GM23248 (cell line): Measurements from ENCODE around the gene POLA2. TPM values are rescaled to one million over a fixed set of nuclear protein-coding genes. Genes with fewer than 3 reads are reported as not detected.

ENCODE experiments used
- DNase-seq: peaks from one replicate; pipeline ENCODE4 v3.0.0-alpha.2; 2015
- H2AFZ ChIP-seq: fragments of 200-600 bp; sonication (generic); 2 replicates; pipeline ENCODE4 v1.6.1; 2016; ENCODE audit warnings: antibody characterized with exemption
- H3F3A ChIP-seq: fragments of 200-600 bp; sonication (generic); 2 replicates; pipeline ENCODE4 v1.6.1; 2016; ENCODE audit warnings: mild to moderate bottlenecking, antibody characterized with exemption, mixed run types; ENCODE audit not compliant: insufficient read depth
- H3K27ac ChIP-seq: fragments of 200-600 bp; sonication (generic); 2 replicates; pipeline ENCODE4 v1.5.1; 2016; ENCODE audit warnings: mild to moderate bottlenecking
- H3K27me3 ChIP-seq: fragments of 200-600 bp; sonication (generic); replicated peaks from 2 replicates; pipeline ENCODE4 v1.6.1; 2016; ENCODE audit warnings: mild to moderate bottlenecking; ENCODE audit not compliant: insufficient read depth
- H3K36me3 ChIP-seq: fragments of 200-600 bp; sonication (generic); 2 replicates; pipeline ENCODE4 v1.6.1; 2016; ENCODE audit warnings: low read depth, mild to moderate bottlenecking
- H3K4me1 ChIP-seq: fragments of 200-600 bp; sonication (generic); 2 replicates; pipeline ENCODE4 v1.6.1; 2016; ENCODE audit warnings: mild to moderate bottlenecking; ENCODE audit not compliant: insufficient read depth
- H3K4me2 ChIP-seq: fragments of 200-600 bp; sonication (generic); one replicate; pipeline ENCODE4 v1.6.1; 2016; ENCODE audit warnings: mild to moderate bottlenecking; ENCODE audit not compliant: unreplicated experiment
- H3K4me3 ChIP-seq: fragments of 200-600 bp; sonication (generic); 2 replicates; pipeline ENCODE4 v1.5.1; 2016; ENCODE audit warnings: mild to moderate bottlenecking
- H3K79me2 ChIP-seq: fragments of 200-600 bp; sonication (generic); 2 replicates; pipeline ENCODE4 v1.6.1; 2016; ENCODE audit warnings: mild to moderate bottlenecking; ENCODE audit not compliant: insufficient read depth
- H3K9ac ChIP-seq: fragments of 200-600 bp; sonication (generic); 2 replicates; pipeline ENCODE4 v1.6.1; 2016; ENCODE audit warnings: mild to moderate bottlenecking
- H3K9me2 ChIP-seq: fragments of 200-600 bp; sonication (generic); 2 replicates; pipeline ENCODE4 v1.6.1; 2016; ENCODE audit warnings: mixed run types, mild to moderate bottlenecking, moderate library complexity; ENCODE audit not compliant: insufficient read depth
- H3K9me3 ChIP-seq: fragments of 200-600 bp; sonication (generic); one replicate; pipeline ENCODE4 v1.6.1; 2017; ENCODE audit warnings: low read depth
- H4K20me1 ChIP-seq: fragments of 200-600 bp; sonication (generic); 2 replicates; pipeline ENCODE4 v1.6.0; 2016; ENCODE audit not compliant: insufficient read depth
- EZH2 ChIP-seq: fragments of 200-600 bp; sonication (generic); IDR thresholded peaks from 2 replicates; pipeline ENCODE4 v1.6.1; 2018; ENCODE audit warnings: antibody characterized with exemption, mild to moderate bottlenecking; ENCODE audit not compliant: insufficient read depth, poor library complexity, severe bottlenecking
- EZH2phosphoT487 ChIP-seq: fragments of 200-600 bp; sonication (generic); IDR thresholded peaks from 2 replicates; pipeline ENCODE4 v1.6.1; 2018; ENCODE audit warnings: antibody characterized with exemption, moderate library complexity, mild to moderate bottlenecking, low read depth; ENCODE audit not compliant: insufficient read depth
- WGBS, 2 experiments: methylation state at CpG; one replicate each; pipeline ENCODE4 v1.1.6; 2015 to 2017; ENCODE audit warnings: low lambda C conversion rate in 2 of 2, low coverage in 1 of 2; ENCODE audit errors: missing lambda C conversion rate in 2 of 2; 5-methylcytosine and 5-hydroxymethylcytosine counted together
- in situ Hi-C: fragments of 300-500 bp; cut with MboI; formaldehyde crosslinking; loops from 2 replicates; pipeline ENCODE4 v1.15.0; 2020
- polyA plus RNA-seq: library from polyadenylated mRNA; unstranded; fragments of >200 nt; fragmentation: Nextera tagmentation; extraction: Ambion mirVana; gene quantifications from 2 replicates; pipeline ENCODE4 v1.2.1, GENCODE V29; 2016
- total RNA-seq: library from RNA; depleted of rRNA; stranded (reverse); fragments of >200 nt; shearing (Covaris generic); gene quantifications from 2 replicates; pipeline ENCODE4 v1.2.3, GENCODE V29; 2014

POLA2 gene
- total and polyA plus RNA-seq, 2 experiments from 2014 or later, result 8.6 to 8.7 TPM

DNA sequence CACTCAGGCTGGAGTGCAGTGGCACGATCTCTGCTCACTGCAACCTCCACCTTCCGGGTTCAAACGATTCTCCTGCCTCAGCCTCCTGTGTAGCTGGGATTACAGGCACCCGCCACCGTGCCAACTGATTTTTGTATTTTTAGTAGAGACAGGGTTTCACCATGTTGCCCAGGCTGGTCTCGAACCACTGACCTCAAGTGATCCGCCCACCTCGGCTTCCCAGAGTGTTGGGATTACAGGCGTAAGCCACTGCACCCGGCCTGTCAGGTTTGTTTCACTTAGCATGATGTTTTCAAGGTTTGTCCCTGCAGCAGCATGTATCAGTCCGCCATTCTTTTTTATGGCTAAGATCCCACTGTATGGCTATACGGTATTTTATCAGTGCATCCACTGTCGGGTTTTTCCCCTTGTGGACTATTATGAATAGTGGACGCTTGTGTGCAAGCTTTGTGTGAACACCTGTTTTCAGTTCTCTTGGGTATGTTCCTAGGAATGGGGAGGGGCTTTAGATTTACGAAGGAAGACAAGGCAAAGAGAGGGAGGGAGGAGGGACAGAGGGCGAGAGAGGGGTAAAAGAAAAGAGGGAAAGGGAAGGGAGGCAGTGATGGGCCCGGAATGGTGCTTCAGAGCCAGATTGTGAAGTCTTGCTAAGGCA is 39.0 kb downstream of the POLA2 start:
- no peaks in the 10 kb centered on the region for H4K20me1 ChIP-seq
- H3K79me2 ChIP-seq, result no peaks in the 10 kb centered on the region
- no peaks in the 10 kb centered on the region for H3K27me3 ChIP-seq
- peaks cover 14% of the 10 kb centered on the region for H3K4me1 ChIP-seq
- no peak overlapping the region for H3K4me2 ChIP-seq
- peaks cover 6% of the 10 kb centered on the region; the same call in 1 of the 2 replicates for H3K36me3 ChIP-seq
- H3K27ac ChIP-seq, result no peak overlapping the region
- H3F3A ChIP-seq, result no peaks in the 10 kb centered on the region
- no peak for DNase-seq
- no peak overlapping the region for H3K4me3 ChIP-seq
- 88 to 89% methylated on average over 17 of the region's 17 CpGs for whole genome bisulfite sequencing, 2 experiments
- no peak for TF ChIP-seq EZH2phosphoT487
- TF ChIP-seq EZH2, result no peak
- no peaks in the 10 kb centered on the region for H3K9me3 ChIP-seq
- H3K9ac ChIP-seq, result no peak overlapping the region
- no peak overlapping the region for H2AFZ ChIP-seq
- in situ Hi-C loops, result no loop called here
- H3K9me2 ChIP-seq, result no peaks in the 10 kb centered on the region

DNA sequence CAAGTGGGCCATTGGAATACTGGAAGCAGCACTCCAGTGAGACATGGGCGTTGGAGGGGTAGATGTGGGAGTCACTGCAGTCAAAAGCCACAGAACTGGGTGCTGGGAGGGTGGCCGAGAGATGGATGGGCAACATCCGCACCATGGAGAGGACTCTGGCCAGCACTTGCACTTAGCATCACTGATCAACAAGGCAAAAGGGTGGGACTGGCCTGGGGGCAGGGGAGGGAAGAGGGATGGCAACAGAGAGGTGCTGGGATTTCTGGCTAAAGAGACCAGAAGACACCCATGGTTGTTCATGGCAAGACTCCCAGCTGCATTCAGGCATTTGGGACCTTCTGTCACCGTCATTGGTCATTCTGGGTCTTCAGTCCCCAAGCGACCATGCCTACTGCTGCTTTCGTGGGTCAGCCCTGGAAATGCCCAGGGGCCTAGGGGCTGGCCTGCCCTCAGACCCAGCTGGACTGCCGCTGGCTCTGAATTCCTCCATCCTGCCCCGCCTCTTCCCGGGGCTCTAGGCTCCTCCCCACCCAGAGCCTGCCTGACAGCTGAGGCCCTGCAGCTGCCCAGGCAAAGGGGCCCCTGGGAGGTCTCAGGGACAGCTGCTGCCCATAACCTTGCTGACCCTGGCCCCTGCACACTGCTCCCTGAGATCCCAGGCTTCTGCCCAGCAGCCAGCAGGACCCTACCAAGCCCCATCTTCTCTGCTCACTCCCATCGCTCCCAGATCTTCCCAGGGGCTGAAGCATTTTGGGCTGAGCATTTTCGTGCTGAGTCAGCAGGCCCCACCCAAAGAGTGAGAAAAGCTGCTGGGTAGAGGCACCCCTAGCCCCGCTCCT is 39.9 kb downstream of the POLA2 start:
- H3K79me2 ChIP-seq, result no peaks in the 10 kb centered on the region
- no peak overlapping the region for H3K9ac ChIP-seq
- no peak overlapping the region for H2AFZ ChIP-seq
- H3K27me3 ChIP-seq, result no peaks in the 10 kb centered on the region
- H3K4me2 ChIP-seq, result no peak overlapping the region
- H3K4me1 ChIP-seq, result peaks cover 14% of the 10 kb centered on the region
- no peaks in the 10 kb centered on the region for H3K9me2 ChIP-seq
- H3K27ac ChIP-seq, result no peak overlapping the region
- H3K4me3 ChIP-seq, result no peak overlapping the region
- no peaks in the 10 kb centered on the region for H3K36me3 ChIP-seq
- no peaks in the 10 kb centered on the region for H4K20me1 ChIP-seq
- H3F3A ChIP-seq, result no peaks in the 10 kb centered on the region
- 77 to 78% methylated on average over 12 of the region's 12 CpGs for WGBS, 2 experiments
- no peaks in the 10 kb centered on the region for H3K9me3 ChIP-seq
- no peak for DNase-seq
- TF ChIP-seq EZH2phosphoT487, result no peak
- no peak for TF ChIP-seq EZH2
- in situ Hi-C loops, result no loop called here

DNA sequence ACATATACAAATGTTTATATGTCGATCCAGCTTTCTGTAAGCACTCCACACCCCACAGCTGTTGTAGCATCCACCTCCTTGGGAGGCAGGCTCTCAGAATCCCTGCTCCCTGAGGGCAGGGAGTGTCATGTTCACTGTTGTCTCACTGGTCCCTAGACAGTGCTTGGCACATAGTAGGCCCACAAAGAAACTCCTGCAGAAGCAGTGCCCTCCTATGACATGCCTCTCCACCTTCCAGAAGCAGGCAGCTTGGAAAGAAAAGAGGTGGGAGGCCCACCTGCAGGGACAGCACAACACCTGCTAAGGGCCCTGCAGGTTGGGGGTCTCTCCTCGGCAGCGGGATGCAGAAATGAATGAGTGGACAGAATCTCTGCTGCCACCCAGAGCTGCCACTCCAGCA is 41.8 kb downstream of the POLA2 start:
- in situ Hi-C loops, result no loop called here
- H3K36me3 ChIP-seq, result no peaks in the 10 kb centered on the region
- 82 to 84% methylated on average over 3 of the region's 3 CpGs for WGBS, 2 experiments

DNA sequence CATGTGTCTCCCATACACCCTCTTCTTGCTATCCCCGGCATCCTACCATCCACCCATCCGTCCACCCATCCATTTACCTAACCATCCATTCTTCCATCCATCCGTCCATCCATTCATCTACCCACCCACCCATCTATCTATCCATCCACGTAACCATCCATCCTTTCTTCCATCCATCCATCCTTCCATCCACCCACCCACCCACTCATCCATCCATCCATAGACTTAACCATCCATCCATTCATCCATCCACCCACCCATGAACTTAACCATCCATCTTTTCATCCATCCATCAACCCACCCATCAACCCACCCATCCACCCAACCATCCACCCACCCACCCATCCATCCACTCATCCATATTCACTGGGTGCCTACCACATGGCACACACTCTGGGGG is 42.3 kb downstream of the POLA2 start:
- Histone ChIP-seq H3K4me2 (no peak overlapping the region), H3K9ac (no peak overlapping the region), H3F3A (peaks cover 7% of the 10 kb centered on the region; the same call in 1 of the 2 replicates), H2AFZ (no peak overlapping the region), H3K27me3 (no peaks in the 10 kb centered on the region), H3K36me3 (no peaks in the 10 kb centered on the region), H3K9me3 (no peaks in the 10 kb centered on the region), H3K4me1 (0 out of 2 replicates have a peak, but pooled peaks cover 1% of the 10 kb centered on the region), H3K79me2 (no peaks in the 10 kb centered on the region), H3K9me2 (no peaks in the 10 kb centered on the region), H3K4me3 (no peak overlapping the region), H4K20me1 (no peaks in the 10 kb centered on the region), H3K27ac (no peak overlapping the region)
- DNase-seq, result no peak
- 88 to 99% methylated on average over 2 to 4 of the region's 4 CpGs for WGBS, 2 experiments
- TF ChIP-seq EZH2 (no peak), EZH2phosphoT487 (no peak)
- in situ Hi-C loops, result no loop called here

More for the DNA sequence above, 41.8 kb downstream of the POLA2 start:
- H3K27ac ChIP-seq, result no peak overlapping the region
- no peak overlapping the region for H3K4me2 ChIP-seq
- no peak overlapping the region for H2AFZ ChIP-seq
- H4K20me1 ChIP-seq, result no peaks in the 10 kb centered on the region
- no peak overlapping the region for H3K9ac ChIP-seq
- no peaks in the 10 kb centered on the region for H3K9me3 ChIP-seq
- no peaks in the 10 kb centered on the region for H3K27me3 ChIP-seq
- H3K4me1 ChIP-seq, result peaks cover 7% of the 10 kb centered on the region; the same call in 1 of the 2 replicates
- no peaks in the 10 kb centered on the region for H3K9me2 ChIP-seq
- no peaks in the 10 kb centered on the region for H3K79me2 ChIP-seq
- H3K4me3 ChIP-seq, result no peak overlapping the region
- TF ChIP-seq EZH2, result no peak
- no peak for TF ChIP-seq EZH2phosphoT487
- DNase-seq, result no peak
- H3F3A ChIP-seq, result peaks cover 7% of the 10 kb centered on the region; the same call in 1 of the 2 replicates
